CD4-positive, alpha-beta T cell treated with Interferon alpha-2 for 1 hour (primary cell): Measurements from ENCODE around the gene NFIB.

Experiments used
- DNase-seq, 2 donors: peaks; one replicate each; pipeline ENCODE4 v3.0.0-alpha.2; 2020 to 2022

Gene NFIB

GRCh38 chr9:14096258-14096922 lies 217.6 kb downstream of the NFIB start:
- no peak for DNase-seq

- DNase-seq: no peak
These were observed 218.7 kb downstream of the NFIB start for GRCh38 chr9:14095277-14095676.

GRCh38 chr9:14094491-14094890 lies 219.4 kb downstream of the NFIB start:
- no peak for DNase-seq

- DNase-seq: no peak
These were observed 221.6 kb downstream of the NFIB start for GRCh38 chr9:14092344-14092743.

GRCh38 chr9:14089051-14089803 lies 224.7 kb downstream of the NFIB start:
- DNase-seq: no peak

GRCh38 chr9:14087576-14087975 lies 226.4 kb downstream of the NFIB start:
- no peak for DNase-seq

- DNase-seq: no peak
These were observed 227.4 kb downstream of the NFIB start for GRCh38 chr9:14086495-14086894.

- DNase-seq: no peak
These were observed 228.1 kb downstream of the NFIB start for GRCh38 chr9:14085810-14086209.

- DNase-seq: no peak
These were observed 229.1 kb downstream of the NFIB start for GRCh38 chr9:14084867-14085266.

- no peak for DNase-seq
These were observed 230.6 kb downstream of the NFIB start for GRCh38 chr9:14083366-14083765.

- no peak for DNase-seq
These were observed 231.2 kb downstream of the NFIB start for GRCh38 chr9:14082732-14083131.

GRCh38 chr9:14081745-14082144 lies 232.2 kb downstream of the NFIB start:
- no peak for DNase-seq

GRCh38 chr9:14080959-14081542 lies 232.9 kb downstream of the NFIB start:
- no peak for DNase-seq

GRCh38 chr9:14079440-14079839 lies 234.5 kb downstream of the NFIB start:
- DNase-seq: no peak

- no peak for DNase-seq
These were observed 236.3 kb downstream of the NFIB start for GRCh38 chr9:14077672-14078071.

- no peak for DNase-seq
These were observed 238.7 kb downstream of the NFIB start for GRCh38 chr9:14075218-14075617.

- no peak for DNase-seq
These were observed 241.1 kb downstream of the NFIB start for GRCh38 chr9:14072850-14073249.

GRCh38 chr9:14071484-14071883 lies 242.5 kb downstream of the NFIB start:
- no peak for DNase-seq

- no peak for DNase-seq
These were observed 245.3 kb downstream of the NFIB start for GRCh38 chr9:14068690-14069089.

GRCh38 chr9:14066831-14067230 lies 247.1 kb downstream of the NFIB start:
- no peak for DNase-seq

- no peak for DNase-seq
These were observed 247.9 kb downstream of the NFIB start for GRCh38 chr9:14066032-14066431.

GRCh38 chr9:14064940-14065339 lies 249.0 kb downstream of the NFIB start:
- DNase-seq: no peak

GRCh38 chr9:14063756-14064155 lies 250.2 kb downstream of the NFIB start:
- DNase-seq: no peak

- no peak for DNase-seq
These were observed 251.2 kb downstream of the NFIB start for GRCh38 chr9:14062586-14063221.
